Panc1 (cell line): Measurements from ENCODE around the gene EPB41L4B. TPM values are rescaled to one million over a fixed set of nuclear protein-coding genes. Genes with fewer than 3 reads are reported as not detected.

Experiments
- ATAC-seq: fragments of 200-7000 bp; cut with Tn5 transposase; 2 replicates; pipeline ENCODE4 v1.9.1; 2020; ENCODE audit warnings: mild to moderate bottlenecking, moderate library complexity
- BruUV-seq: library from RNA; stranded (reverse); fragments of 400-500 nt; replicated peaks from 2 replicates; lab custom pipeline; 2021; lab: Mats Ljungman, UMichigan
- CTCF ChIA-PET: fragments of 300-600 bp; sonication (Branson Sonifier 250); formaldehyde crosslinking; loops from one replicate; lab custom pipeline; 2022; ENCODE audit warnings: antibody characterized with exemption; lab: Charles Lee
- POLR2A ChIA-PET: fragments of 300-600 bp; sonication (Branson Sonifier 250); formaldehyde crosslinking; loops from one replicate; lab custom pipeline; 2022; ENCODE audit warnings: antibody characterized with exemption; lab: Charles Lee
- DNase-seq: peaks from one replicate; pipeline ENCODE4 v3.0.0-alpha.2; 2010; ENCODE audit warnings: low read depth, low spot score
- H3K27ac ChIP-seq: 2 replicates; pipeline ENCODE4 v1.5.1; 2011; ENCODE audit warnings: mild to moderate bottlenecking, low read length, inconsistent platforms
- H3K27me3 ChIP-seq: fragments of 200-500 bp; sonication (Bioruptor generic); 2 replicates; pipeline ENCODE4 v1.6.0; 2014; ENCODE audit warnings: low read length, inconsistent platforms; ENCODE audit not compliant: control insufficient read depth, insufficient read depth
- H3K36me3 ChIP-seq: fragments of 200-500 bp; sonication (Bioruptor generic); 2 replicates; pipeline ENCODE4 v1.5.1; 2014; ENCODE audit warnings: inconsistent platforms, mild to moderate bottlenecking, low read length, moderate library complexity; ENCODE audit not compliant: control insufficient read depth, insufficient read depth
- H3K4me1 ChIP-seq: 2 replicates; pipeline ENCODE4 v1.5.1; 2011; ENCODE audit warnings: inconsistent platforms, mild to moderate bottlenecking, low read length, moderate library complexity; ENCODE audit not compliant: control insufficient read depth, insufficient read depth
- H3K4me3 ChIP-seq, 2 experiments: 2 replicates each; pipeline ENCODE4 v1.5.1; 2011 to 2012; ENCODE audit warnings: low read depth in 2 of 2, low read length in 2 of 2, mild to moderate bottlenecking in 2 of 2, inconsistent platforms in 1 of 2, moderate library complexity in 1 of 2
- H3K9me3 ChIP-seq: fragments of 200-500 bp; sonication (Bioruptor generic); 2 replicates; pipeline ENCODE4 v1.5.1; 2014; ENCODE audit warnings: low read depth, mild to moderate bottlenecking, inconsistent platforms, low read length, moderate library complexity; ENCODE audit not compliant: control insufficient read depth, insufficient read depth
- CTCF ChIP-seq: fragments of 450-650 bp; IDR thresholded peaks from 2 replicates; pipeline ENCODE4 v1.5.1; 2017; ENCODE audit warnings: mild to moderate bottlenecking
- POLR2AphosphoS5 ChIP-seq: IDR thresholded peaks from 2 replicates; pipeline ENCODE4 v1.6.1; 2012; ENCODE audit warnings: mild to moderate bottlenecking, low read depth, low read length, moderate library complexity
- REST ChIP-seq, 2 experiments: IDR thresholded peaks; 2 replicates each; pipeline ENCODE4 v1.6.1; 2011 to 2012; ENCODE audit warnings: low read depth in 2 of 2, control low read depth in 1 of 2, low read length in 1 of 2, mild to moderate bottlenecking in 1 of 2, moderate library complexity in 1 of 2; ENCODE audit not compliant: insufficient read depth in 1 of 2
- SIN3A ChIP-seq: IDR thresholded peaks from 2 replicates; pipeline ENCODE4 v1.6.1; 2012; ENCODE audit warnings: low read depth, mild to moderate bottlenecking, low read length, moderate library complexity, borderline replicate concordance; ENCODE audit not compliant: insufficient read depth
- TCF7L2 ChIP-seq: IDR thresholded peaks from 2 replicates; pipeline ENCODE4 v1.6.1; 2011; ENCODE audit warnings: mild to moderate bottlenecking, low read depth, low read length, inconsistent platforms
- in situ Hi-C: cut with HindIII; loops from 2 replicates; pipeline ENCODE4 v1.10.0; 2016; ENCODE audit warnings: low sequenced_read_pairs, low pct_unique_long_range_greater_than_20kb
- intact Hi-C: fragments of 100-400 bp; cut with micrococcal nuclease; formaldehyde crosslinking; loops from one replicate; pipeline ENCODE4 v1.10.0; 2022; ENCODE audit not compliant: unreplicated experiment
- total RNA-seq: library from RNA; stranded (reverse); gene quantifications from one replicate; pipeline ENCODE4 v1.2.1, GENCODE V29; 2021; ENCODE audit not compliant: unreplicated experiment

EPB41L4B gene
- total RNA-seq, 1 experiment from 2014 or later: 27.8 TPM

GRCh38 chr9:109305801-109306200 lies 15.1 kb downstream of the EPB41L4B start:
- BruUV-seq: no TSS peak
- peaks cover 29% of the 10 kb centered on the region for H3K4me1 ChIP-seq
- H3K4me3 ChIP-seq: no peak overlapping the region
- intact Hi-C loops (no loop called here), in situ Hi-C loops (no loop called here)
- ChIA-PET CTCF (interaction anchor here (0.5 kb wide), 1 partner anchor 107 kb away, joined by 3 read pairs; no protein-coding TSS in a partner anchor), POLR2A (no interaction called here)
- H3K27me3 ChIP-seq: no peaks in the 10 kb centered on the region
- no peaks in the 10 kb centered on the region for H3K9me3 ChIP-seq
- H3K36me3 ChIP-seq: no peaks in the 10 kb centered on the region
- ATAC-seq (no peak), DNase-seq (no peak)
- TF ChIP-seq SIN3A (no peak), POLR2AphosphoS5 (no peak), CTCF (no peak), REST (IDR thresholded peaks at IDR 0.05; ENCODE audit: insufficient read depth in 1 of 2, low read depth in 2 of 2, low read length in 1 of 2) (no peak), TCF7L2 (no peak)
- H3K27ac ChIP-seq: no peak overlapping the region

DNA sequence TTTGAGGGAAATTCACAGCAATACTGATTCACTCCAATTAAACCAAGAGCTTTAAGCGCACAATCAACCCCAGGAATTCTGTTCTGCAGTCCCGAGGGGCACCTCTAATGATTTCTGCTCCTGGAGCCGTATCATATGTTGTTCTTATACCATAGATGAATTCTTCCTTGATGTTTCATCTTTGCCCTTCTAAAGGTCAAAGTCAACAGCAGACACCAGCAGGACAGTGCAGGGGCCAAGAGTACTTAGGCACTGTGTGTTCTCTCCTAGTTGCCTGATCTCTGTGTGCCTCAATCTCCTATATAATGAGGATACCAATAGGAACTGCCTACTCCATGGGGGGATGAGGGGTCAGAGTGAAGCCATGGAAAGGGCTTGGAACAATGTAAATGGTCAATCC lies 16.5 kb downstream of the EPB41L4B start:
- TF ChIP-seq REST (IDR thresholded peaks at IDR 0.05; ENCODE audit: insufficient read depth in 1 of 2, low read depth in 2 of 2, low read length in 1 of 2): no peak
- no peak for TF ChIP-seq CTCF
- no peak for TF ChIP-seq TCF7L2
- no peak for TF ChIP-seq SIN3A
- TF ChIP-seq POLR2AphosphoS5: no peak
- BruUV-seq: no TSS peak
- CTCF ChIA-PET: interaction anchor here (0.6 kb wide), 1 partner anchor 17 kb away, joined by 3 read pairs; no protein-coding TSS in a partner anchor
- intact Hi-C loops: no loop called here
- DNase-seq (no peak), ATAC-seq (no peak)
- no peak overlapping the region for H3K4me3 ChIP-seq
- H3K9me3 ChIP-seq: no peaks in the 10 kb centered on the region
- H3K27me3 ChIP-seq: no peaks in the 10 kb centered on the region
- H3K4me1 ChIP-seq: peaks cover 17% of the 10 kb centered on the region
- in situ Hi-C loops: no loop called here
- POLR2A ChIA-PET: no interaction called here
- no peaks in the 10 kb centered on the region for H3K36me3 ChIP-seq
- peak overlapping the region; percentile 23; the same call in 1 of the 2 replicates for H3K27ac ChIP-seq
